Lower leg skin (tissue), 3 donors: ENCODE measurements around the gene UBL7.

Source experiments
- POLR2A ChIP-seq, 2 donors: fragments of 450-650 bp; IDR thresholded peaks; one replicate each; pipeline ENCODE4 v1.6.1; 2016 to 2017; ENCODE audit warnings: antibody characterized with exemption in 2 of 2, mild to moderate bottlenecking in 1 of 2, moderate library complexity in 1 of 2
- TF ChIP-seq, protein P1 (sequence below), 3 donors: fragments of 450-650 bp; IDR thresholded peaks; one replicate each; pipeline ENCODE4 v1.5.1; 2016; ENCODE audit warnings: antibody characterized with exemption in 3 of 3, mild to moderate bottlenecking in 3 of 3, moderate library complexity in 2 of 3

DNA sequence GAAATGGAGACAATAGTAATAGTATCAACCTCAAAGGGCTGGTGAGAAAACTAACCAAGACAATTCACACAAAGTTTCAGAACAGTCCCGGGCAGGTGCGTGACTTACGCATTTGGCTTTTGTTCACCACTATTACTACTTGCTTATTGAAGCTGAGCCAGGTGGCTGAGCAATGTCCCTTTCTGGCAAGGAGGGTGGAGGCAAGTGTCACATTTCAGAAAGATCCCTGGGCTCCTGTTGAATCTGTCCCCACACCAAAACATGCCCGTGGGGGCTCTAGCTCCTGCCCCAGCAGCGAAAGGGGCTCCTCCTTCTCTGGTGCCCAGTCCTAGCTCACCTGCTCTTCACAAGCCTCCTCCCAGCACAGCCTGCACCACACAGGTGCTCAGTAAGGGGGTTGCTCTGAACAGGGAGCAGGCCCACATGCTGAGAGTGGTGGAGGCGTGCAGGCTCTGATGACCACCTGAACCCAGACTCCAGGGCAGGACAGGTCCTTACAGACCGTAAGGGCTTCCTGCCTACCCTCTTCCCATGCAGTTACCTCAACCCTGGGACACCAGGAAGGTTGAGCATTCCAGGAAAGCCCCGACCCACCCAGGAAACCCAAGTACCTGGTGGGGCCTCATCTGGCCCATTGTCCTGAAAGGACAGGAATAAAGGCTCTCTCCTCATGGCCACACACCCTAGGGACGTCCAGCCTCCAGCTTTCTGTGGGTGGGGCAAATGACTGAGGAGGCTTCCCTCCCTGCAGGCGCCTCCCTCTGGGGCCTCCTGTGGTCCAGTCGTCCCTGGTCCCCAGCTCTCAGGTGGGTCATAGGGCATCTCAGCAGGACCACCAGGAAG is 59.8 kb downstream of the UBL7 start:
- TF ChIP-seq, protein P1, sequence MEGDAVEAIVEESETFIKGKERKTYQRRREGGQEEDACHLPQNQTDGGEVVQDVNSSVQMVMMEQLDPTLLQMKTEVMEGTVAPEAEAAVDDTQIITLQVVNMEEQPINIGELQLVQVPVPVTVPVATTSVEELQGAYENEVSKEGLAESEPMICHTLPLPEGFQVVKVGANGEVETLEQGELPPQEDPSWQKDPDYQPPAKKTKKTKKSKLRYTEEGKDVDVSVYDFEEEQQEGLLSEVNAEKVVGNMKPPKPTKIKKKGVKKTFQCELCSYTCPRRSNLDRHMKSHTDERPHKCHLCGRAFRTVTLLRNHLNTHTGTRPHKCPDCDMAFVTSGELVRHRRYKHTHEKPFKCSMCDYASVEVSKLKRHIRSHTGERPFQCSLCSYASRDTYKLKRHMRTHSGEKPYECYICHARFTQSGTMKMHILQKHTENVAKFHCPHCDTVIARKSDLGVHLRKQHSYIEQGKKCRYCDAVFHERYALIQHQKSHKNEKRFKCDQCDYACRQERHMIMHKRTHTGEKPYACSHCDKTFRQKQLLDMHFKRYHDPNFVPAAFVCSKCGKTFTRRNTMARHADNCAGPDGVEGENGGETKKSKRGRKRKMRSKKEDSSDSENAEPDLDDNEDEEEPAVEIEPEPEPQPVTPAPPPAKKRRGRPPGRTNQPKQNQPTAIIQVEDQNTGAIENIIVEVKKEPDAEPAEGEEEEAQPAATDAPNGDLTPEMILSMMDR (IDR thresholded peaks at IDR 0.05), result no peak
- no peak for TF ChIP-seq POLR2A (IDR thresholded peaks at IDR 0.05)
